SK-N-SH (cell line): Measurements from ENCODE around the gene PLCB1. TPM values are rescaled to one million over a fixed set of nuclear protein-coding genes. Genes with fewer than 3 reads are reported as not detected.

Experiments
- CTCF ChIA-PET: fragments of 300-600, 350-600 bp; formaldehyde crosslinking; extraction: SDS; loops from one replicate; lab custom pipeline; 2021; lab: Yijun Ruan, JAX
- POLR2A ChIA-PET: fragments of 350-600 bp; sonication (Branson Sonifier 250); formaldehyde crosslinking; extraction: SDS; loops from one replicate; lab custom pipeline; 2020; ENCODE audit warnings: antibody characterized with exemption, inconsistent platforms; lab: Yijun Ruan, JAX
- DNase-seq: peaks from one replicate; pipeline ENCODE4 v3.0.0; 2012
- H2AFZ ChIP-seq: fragments of 200-600 bp; sonication (generic); 2 replicates; pipeline ENCODE4 v1.8.1; 2016; ENCODE audit warnings: antibody characterized with exemption, mild to moderate bottlenecking, low read depth
- H3F3A ChIP-seq: fragments of 200-600 bp; sonication (generic); replicated peaks from 2 replicates; pipeline ENCODE3; 2016; ENCODE audit warnings: antibody characterized with exemption, mild to moderate bottlenecking; ENCODE audit not compliant: insufficient read depth
- H3K27ac ChIP-seq, 2 experiments: fragments of 200-500 bp in 1 of 2; fragments of 200-600 bp in 1 of 2; sonication (Bioruptor generic) in 1 of 2; sonication (generic), shearing (Covaris generic) in 1 of 2; 2 replicates each; pipeline versions ENCODE4 v1.5.1 to v1.6.1; 2014 to 2016; ENCODE audit warnings: low read depth in 2 of 2, inconsistent platforms in 1 of 2, low read length in 1 of 2, mild to moderate bottlenecking in 1 of 2, mixed read lengths in 1 of 2
- H3K27me3 ChIP-seq: fragments of 200-600 bp; sonication (generic), shearing (Covaris generic); 2 replicates; pipeline ENCODE4 v1.6.1; 2016; ENCODE audit warnings: mixed run types; ENCODE audit not compliant: insufficient read depth
- H3K36me3 ChIP-seq, 2 experiments: fragments of 200-500 bp in 1 of 2; fragments of 200-600 bp in 1 of 2; sonication (Bioruptor generic) in 1 of 2; sonication (generic) in 1 of 2; replicated peaks in 1 of 2; 2 replicates each; pipeline versions ENCODE3 to v1.5.1; 2014 to 2016; ENCODE audit warnings: low read length in 1 of 2, mild to moderate bottlenecking in 1 of 2; ENCODE audit not compliant: insufficient read depth in 2 of 2, control insufficient read depth in 1 of 2
- H3K4me1 ChIP-seq, 2 experiments: fragments of 200-500 bp in 1 of 2; fragments of 200-600 bp in 1 of 2; sonication (Bioruptor generic) in 1 of 2; sonication (generic), shearing (Covaris generic) in 1 of 2; 2 replicates each; pipeline versions ENCODE4 v1.5.1 to v1.6.1; 2014 to 2016; ENCODE audit warnings: low read depth in 1 of 2, low read length in 1 of 2, mixed run types in 1 of 2; ENCODE audit not compliant: insufficient read depth in 2 of 2, control insufficient read depth in 1 of 2
- H3K4me2 ChIP-seq: fragments of 200-600 bp; sonication (generic), shearing (Covaris generic); 2 replicates; pipeline ENCODE4 v1.6.1; 2017; ENCODE audit warnings: mixed run types
- H3K4me3 ChIP-seq, 2 experiments: fragments of 200-500 bp in 1 of 2; fragments of 200-600 bp in 1 of 2; sonication (Bioruptor generic) in 1 of 2; sonication (generic), shearing (Covaris generic) in 1 of 2; 2 replicates each; pipeline versions ENCODE4 v1.5.1 to v1.8.1; 2014 to 2016; ENCODE audit warnings: low read depth in 2 of 2, inconsistent platforms in 1 of 2, low read length in 1 of 2, mild to moderate bottlenecking in 1 of 2, mixed read lengths in 1 of 2, moderate library complexity in 1 of 2
- H3K79me2 ChIP-seq: fragments of 200-600 bp; sonication (generic); 2 replicates; pipeline ENCODE4 v1.8.1; 2017; ENCODE audit warnings: mild to moderate bottlenecking; ENCODE audit not compliant: insufficient read depth
- H3K9ac ChIP-seq: fragments of 200-600 bp; sonication (generic); 2 replicates; pipeline ENCODE4 v1.6.1; 2017; ENCODE audit warnings: mixed run types
- H3K9me2 ChIP-seq: fragments of 200-600 bp; sonication (generic); 2 replicates; pipeline ENCODE4 v1.6.1; 2017; ENCODE audit warnings: mixed run types
- H3K9me3 ChIP-seq: fragments of 200-600 bp; sonication (generic); 2 replicates; pipeline ENCODE4 v1.6.1; 2017; ENCODE audit warnings: mixed run types, mild to moderate bottlenecking, moderate library complexity
- H4K20me1 ChIP-seq: fragments of 200-600 bp; sonication (generic); 2 replicates; pipeline ENCODE4 v1.6.1; 2017; ENCODE audit warnings: mild to moderate bottlenecking, mixed run types; ENCODE audit not compliant: insufficient read depth
- CHD2 ChIP-seq: fragments of 150-350 bp; IDR thresholded peaks from 2 replicates; pipeline ENCODE4 v1.6.1; 2018; ENCODE audit warnings: low read length; ENCODE audit not compliant: partially characterized antibody
- ELF1 ChIP-seq: IDR thresholded peaks from 2 replicates; pipeline ENCODE4 v1.4.0; 2012
- EP300 ChIP-seq, 2 experiments: IDR thresholded peaks; 2 replicates each; pipeline versions ENCODE4 v1.4.0 to v1.6.1; 2012; ENCODE audit warnings: borderline replicate concordance in 1 of 2, low read depth in 1 of 2, low read length in 1 of 2
- FOXM1 ChIP-seq: IDR thresholded peaks from 2 replicates; pipeline ENCODE4 v1.4.0; 2012; ENCODE audit warnings: low read depth, mild to moderate bottlenecking
- GATA2 ChIP-seq: sonication (generic); formaldehyde crosslinking; IDR thresholded peaks from 2 replicates; pipeline ENCODE4 v1.5.0; 2020; ENCODE audit warnings: mild to moderate bottlenecking, missing genetic modification reagents
- MEF2A ChIP-seq: IDR thresholded peaks from 2 replicates; pipeline ENCODE4 v1.4.0; 2012; ENCODE audit warnings: low read depth, borderline replicate concordance
- MXI1 ChIP-seq: IDR thresholded peaks from 2 replicates; pipeline ENCODE4 v1.6.1; 2012; ENCODE audit warnings: mild to moderate bottlenecking, low read depth, low read length, improper control_type of control experiment
- PBX3 ChIP-seq: IDR thresholded peaks from 2 replicates; pipeline ENCODE4; 2012
- POLR2AphosphoS5 ChIP-seq: IDR thresholded peaks from 2 replicates; pipeline ENCODE4 v1.6.1; 2012; ENCODE audit warnings: low read depth, low read length
- REST ChIP-seq: IDR thresholded peaks from 2 replicates; pipeline ENCODE4 v1.6.1; 2012; ENCODE audit warnings: mild to moderate bottlenecking, low read depth, low read length, moderate library complexity
- SMC3 ChIP-seq: IDR thresholded peaks from 2 replicates; pipeline ENCODE4 v1.6.1; 2012; ENCODE audit warnings: low read depth, low read length, improper control_type of control experiment
- TCF12 ChIP-seq: IDR thresholded peaks from 2 replicates; pipeline ENCODE4 v1.4.0; 2012
- TEAD4 ChIP-seq: IDR thresholded peaks from 2 replicates; pipeline ENCODE4 v1.4.0; 2012; ENCODE audit warnings: mild to moderate bottlenecking, borderline replicate concordance; ENCODE audit not compliant: insufficient read depth
- USF1 ChIP-seq: IDR thresholded peaks from 2 replicates; pipeline ENCODE4 v1.4.0; 2012; ENCODE audit warnings: low read depth, borderline replicate concordance
- USF2 ChIP-seq: fragments of 150-350 bp; IDR thresholded peaks from 2 replicates; pipeline ENCODE4 v1.6.1; 2017; ENCODE audit warnings: antibody characterized with exemption, low read length, low read depth, borderline replicate concordance
- WGBS: methylation state at CpG from one replicate; pipeline ENCODE4 v1.1.6; 2017; ENCODE audit warnings: low lambda C conversion rate; 5-methylcytosine and 5-hydroxymethylcytosine counted together
- polyA plus RNA-seq, 3 experiments: library from polyadenylated mRNA; depleted of rRNA; stranded (reverse); fragments of >200 nt; gene quantifications; 2 replicates each; pipeline ENCODE4 v1.2.3, GENCODE V29; 2012

The PLCB1 gene
- polyA plus RNA-seq, 1 of the 3 experiments (the other 2 are of a cell fraction) = 10.5 TPM

- Histone ChIP-seq H3K9me2 (no peaks in the 10 kb centered on the region), H3K4me3 (no peak overlapping the region), H3K27me3 (no peaks in the 10 kb centered on the region), H3K4me2 (no peak overlapping the region), H3K27ac (peak overlapping the region in 1 of 2 experiments; percentile 86; a peak in 2 of 4 replicates), H3F3A (no peaks in the 10 kb centered on the region), H3K4me1 (peaks cover 0 to 23% of the 10 kb centered on the region in 2 experiments; a peak in 2 of 4 replicates), H4K20me1 (no peaks in the 10 kb centered on the region), H3K79me2 (no peaks in the 10 kb centered on the region), H2AFZ (no peak overlapping the region), H3K9ac (no peak overlapping the region), H3K36me3 (peaks cover 6 to 15% of the 10 kb centered on the region in 2 experiments), H3K9me3 (no peaks in the 10 kb centered on the region)
- ChIA-PET POLR2A (interaction anchor here (0.9 kb wide), 1 partner anchor 42 kb away, joined by 3 read pairs; no protein-coding TSS in a partner anchor), CTCF (interaction anchor here (0.9 to 9.3 kb wide), 4 partner anchors 26 to 136 kb away, joined by 3 to 40 read pairs (median 3); no protein-coding TSS in a partner anchor)
- TF ChIP-seq USF1 (no peak), POLR2AphosphoS5 (no peak), EP300 (IDR thresholded peaks at IDR 0.05; ENCODE audit: borderline replicate concordance in 1 of 2, low read depth in 1 of 2, low read length in 1 of 2) (no peak), GATA2 (no peak)
- no peak for DNase-seq
- whole genome bisulfite sequencing = 65% methylated on average over 7 of the region's 7 CpGs
Observed at GRCh38 chr20:8671370-8671961, 539.4 kb downstream of the PLCB1 start.

GRCh38 chr20:8673116-8673515 lies 541.0 kb downstream of the PLCB1 start:
- no peak overlapping the region for H3K9ac ChIP-seq
- H3K27me3 ChIP-seq = no peaks in the 10 kb centered on the region
- no peak overlapping the region for H3K4me3 ChIP-seq
- peaks cover 9% of the 10 kb centered on the region for H3F3A ChIP-seq
- POLR2A ChIA-PET = no interaction called here
- no peaks in the 10 kb centered on the region for H4K20me1 ChIP-seq
- no peak overlapping the region for H3K27ac ChIP-seq
- no peaks in the 10 kb centered on the region for H3K9me2 ChIP-seq
- no peaks in the 10 kb centered on the region for H3K79me2 ChIP-seq
- H2AFZ ChIP-seq = no peak overlapping the region
- peaks cover 6 to 13% of the 10 kb centered on the region in 2 experiments for H3K36me3 ChIP-seq
- H3K9me3 ChIP-seq = no peaks in the 10 kb centered on the region
- H3K4me2 ChIP-seq = no peak overlapping the region
- WGBS = 89% methylated on average over 2 of the region's 2 CpGs
- CTCF ChIA-PET = interaction anchor here (1.0 to 9.3 kb wide), 4 partner anchors 45 to 736 kb away, joined by 3 to 40 read pairs (median 3); no protein-coding TSS in a partner anchor
- H3K4me1 ChIP-seq = peaks cover 0 to 20% of the 10 kb centered on the region in 2 experiments; a peak in 2 of 4 replicates
- DNase-seq = no peak
- TF ChIP-seq MXI1 (no peak), SMC3 (no peak), TCF12 (no peak), ELF1 (no peak), MEF2A (no peak), PBX3 (no peak), REST (no peak), EP300 (IDR thresholded peaks at IDR 0.05; ENCODE audit: borderline replicate concordance in 1 of 2, low read depth in 1 of 2, low read length in 1 of 2) (no peak), USF2 (no peak), CHD2 (no peak), TEAD4 (no peak), FOXM1 (no peak), GATA2 (no peak)
